Fibroblast of skin of right quadriceps (primary cell): ENCODE measurements around the gene RAB37.

Experiments used
- DNase-seq: peaks from one replicate; pipeline ENCODE4 v3.0.0-alpha.2; 2013

RAB37 gene

GRCh38 chr17:74764751-74765286, 27.8 kb downstream of the RAB37 start:
- DNase-seq, result no peak

GRCh38 chr17:74766413-74766812, 29.4 kb downstream of the RAB37 start:
- DNase-seq, result no peak

- DNase-seq, result no peak
Measured at GRCh38 chr17:74767111-74767516, 30.1 kb downstream of the RAB37 start.

GRCh38 chr17:74768069-74768762, 31.2 kb downstream of the RAB37 start:
- no peak for DNase-seq

- no peak for DNase-seq
Measured at GRCh38 chr17:74768763-74769114, 31.7 kb downstream of the RAB37 start.

GRCh38 chr17:74769266-74769855, 32.3 kb downstream of the RAB37 start:
- DNase-seq, result no peak

GRCh38 chr17:74769856-74770497, 32.9 kb downstream of the RAB37 start:
- no peak for DNase-seq

- peak; percentile 16 for DNase-seq
Measured at GRCh38 chr17:74770498-74771318, 33.7 kb downstream of the RAB37 start.

- DNase-seq, result no peak
Measured at GRCh38 chr17:74771319-74771914, 34.4 kb downstream of the RAB37 start.

- DNase-seq, result no peak
Measured at GRCh38 chr17:74772053-74772452, 35.0 kb downstream of the RAB37 start.

- no peak for DNase-seq
Measured at GRCh38 chr17:74773414-74773813, 36.4 kb downstream of the RAB37 start.

- peak; percentile 42 for DNase-seq
Measured at GRCh38 chr17:74773871-74774286, 36.8 kb downstream of the RAB37 start.

GRCh38 chr17:74775409-74776043, 38.5 kb downstream of the RAB37 start:
- no peak for DNase-seq

- DNase-seq, result peak; percentile 93
Measured at GRCh38 chr17:74776044-74776962, 39.2 kb downstream of the RAB37 start, which contains the start of gene NAT9. Gene NAT9 (minus strand): TSS chr17:74776345. CDS start chr17:74775698, 647 bp downstream.

- no peak for DNase-seq
Measured at GRCh38 chr17:74776990-74777389, 39.9 kb downstream of the RAB37 start.

- DNase-seq, result no peak
Measured at GRCh38 chr17:74777901-74778515, 41.0 kb downstream of the RAB37 start.

- DNase-seq, result no peak
Measured at GRCh38 chr17:74778960-74779359, 41.9 kb downstream of the RAB37 start.

- no peak for DNase-seq
Measured at GRCh38 chr17:74779501-74779900, 42.4 kb downstream of the RAB37 start.

GRCh38 chr17:74779948-74780400, 42.9 kb downstream of the RAB37 start:
- DNase-seq, result no peak
